ENCODE data around the gene LUZP1.

Gene LUZP1

GRCh38 chr1:23092447-23092846 is 76.2 kb downstream of the LUZP1 start:
- ChIA-PET POLR2A (no interaction called here), CTCF (interaction anchor here (0.5 to 12.9 kb wide), 5 partner anchors 11 to 565 kb away, joined by 3 to 333 read pairs (median 3); no protein-coding TSS in a partner anchor)
- Histone ChIP-seq H3K27ac (ENCODE audit: extremely low read depth, low read depth, low read length) (no peak overlapping the region), H3K36me3 (ENCODE audit: control insufficient read depth in 2 of 2, insufficient read depth in 1 of 2, low read length in 2 of 2) (peaks cover 6 to 75% of the 10 kb centered on the region in 2 experiments; a peak in 2 of 3 replicates), H3K4me1 (ENCODE audit: control insufficient read depth, insufficient read depth, low read length) (no peaks in the 10 kb centered on the region), H3K9me3 (ENCODE audit: control insufficient read depth, insufficient read depth, low read depth, low read length) (no peaks in the 10 kb centered on the region), H3K4me3 (ENCODE audit: low read depth, low read length) (no peak overlapping the region)
- no peak for TF ChIP-seq ZNF214 (tag by site-specific recombination; IDR thresholded peaks at IDR 0.05; ENCODE audit: borderline replicate concordance)
- TF ChIP-seq GLIS2 (tag by site-specific recombination; IDR thresholded peaks at IDR 0.05), result no peak
- no peak for TF ChIP-seq ZNF548 (tag by site-specific recombination; IDR thresholded peaks at IDR 0.05)
- TF ChIP-seq, protein P1, sequence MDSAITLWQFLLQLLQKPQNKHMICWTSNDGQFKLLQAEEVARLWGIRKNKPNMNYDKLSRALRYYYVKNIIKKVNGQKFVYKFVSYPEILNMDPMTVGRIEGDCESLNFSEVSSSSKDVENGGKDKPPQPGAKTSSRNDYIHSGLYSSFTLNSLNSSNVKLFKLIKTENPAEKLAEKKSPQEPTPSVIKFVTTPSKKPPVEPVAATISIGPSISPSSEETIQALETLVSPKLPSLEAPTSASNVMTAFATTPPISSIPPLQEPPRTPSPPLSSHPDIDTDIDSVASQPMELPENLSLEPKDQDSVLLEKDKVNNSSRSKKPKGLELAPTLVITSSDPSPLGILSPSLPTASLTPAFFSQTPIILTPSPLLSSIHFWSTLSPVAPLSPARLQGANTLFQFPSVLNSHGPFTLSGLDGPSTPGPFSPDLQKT (IDR thresholded peaks at IDR 0.05; ENCODE audit: borderline replicate concordance, low read depth, low read length), result no peak
- no peak for TF ChIP-seq ZNF416 (tag by site-specific recombination; IDR thresholded peaks at IDR 0.05)
- TF ChIP-seq ZNF404 (tag by site-specific recombination; IDR thresholded peaks at IDR 0.05), result no peak
- no peak for TF ChIP-seq REST (tag by site-specific recombination; IDR thresholded peaks at IDR 0.05)
- TF ChIP-seq ZNF660 (tag by site-specific recombination; IDR thresholded peaks at IDR 0.05), result no peak
- no peak for TF ChIP-seq ZFP37 (tag by site-specific recombination; IDR thresholded peaks at IDR 0.05)
- TF ChIP-seq ZNF10 (tag by site-specific recombination; IDR thresholded peaks at IDR 0.05), result no peak
- no peak for TF ChIP-seq ZNF76 (tag by site-specific recombination; IDR thresholded peaks at IDR 0.05; ENCODE audit: borderline replicate concordance, low read depth)
- TF ChIP-seq ZBTB1 (tag by site-specific recombination; IDR thresholded peaks at IDR 0.05), result no peak
- no peak for TF ChIP-seq OVOL3 (tag by site-specific recombination; IDR thresholded peaks at IDR 0.05)
- TF ChIP-seq TCF7L2 (IDR thresholded peaks at IDR 0.05; ENCODE audit: borderline replicate concordance, low read depth, low read length), result no peak
- TF ChIP-seq ZNF398 (tag by site-specific recombination; IDR thresholded peaks at IDR 0.05), result no peak
- no peak for TF ChIP-seq ZNF747 (tag by site-specific recombination; IDR thresholded peaks at IDR 0.05)
- no peak for TF ChIP-seq ZBTB48 (tag by site-specific recombination; IDR thresholded peaks at IDR 0.05)
- TF ChIP-seq ZNF558 (tag by site-specific recombination; IDR thresholded peaks at IDR 0.05), result no peak

DNA sequence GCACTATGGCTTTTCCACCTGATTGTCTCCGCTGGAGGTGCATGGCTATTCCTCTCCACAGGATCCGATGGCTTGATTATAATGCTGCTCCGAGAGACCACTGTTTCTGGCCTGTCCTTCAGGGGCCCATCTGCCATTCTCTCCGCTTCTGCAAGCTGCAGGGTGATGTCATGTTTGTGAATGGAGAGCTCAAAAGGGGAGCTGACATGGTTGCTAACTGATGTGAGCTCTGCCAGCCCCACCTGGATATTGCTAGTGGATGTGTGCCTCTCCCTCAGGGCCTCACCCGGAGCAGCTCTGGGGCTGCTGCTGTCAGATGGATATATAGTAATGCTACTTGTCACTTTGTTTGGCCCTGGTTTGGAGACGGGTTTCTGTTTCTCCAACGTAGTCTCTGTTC is 77.1 kb downstream of the LUZP1 start:
- peaks cover 6 to 77% of the 10 kb centered on the region in 2 experiments; a peak in 2 of 3 replicates for H3K36me3 ChIP-seq (ENCODE audit: control insufficient read depth in 2 of 2, insufficient read depth in 1 of 2, low read length in 2 of 2)
- ChIA-PET CTCF (interaction anchor here (0.6 to 12.9 kb wide), 2 partner anchors 94 to 449 kb away, joined by 3 to 333 read pairs; no protein-coding TSS in a partner anchor), POLR2A (interaction anchor here (0.9 kb wide), 1 partner anchor 77 kb away, joined by 3 read pairs; the partner anchor contains the start of gene LUZP1)
- H3K27ac ChIP-seq (ENCODE audit: extremely low read depth, low read depth, low read length), result no peak overlapping the region
- TF ChIP-seq ZNF558 (tag by site-specific recombination; IDR thresholded peaks at IDR 0.05) (no peak), ZNF211 (tag by site-specific recombination; IDR thresholded peaks at IDR 0.05; ENCODE audit: low read depth) (no peak), AEBP2 (tag by site-specific recombination; IDR thresholded peaks at IDR 0.05; ENCODE audit: borderline replicate concordance) (no peak), ZNF549 (tag by site-specific recombination; IDR thresholded peaks at IDR 0.05) (no peak), INSM2 (tag by site-specific recombination; IDR thresholded peaks at IDR 0.05) (no peak), ZNF670 (tag by site-specific recombination; IDR thresholded peaks at IDR 0.05; ENCODE audit: low read depth) (no peak), KLF1 (tag by site-specific recombination; IDR thresholded peaks at IDR 0.05) (no peak)
- no peak overlapping the region for H3K4me3 ChIP-seq (ENCODE audit: low read depth, low read length)
- H3K4me1 ChIP-seq (ENCODE audit: control insufficient read depth, insufficient read depth, low read length), result no peaks in the 10 kb centered on the region
- no peaks in the 10 kb centered on the region for H3K9me3 ChIP-seq (ENCODE audit: control insufficient read depth, insufficient read depth, low read depth, low read length)
